Skeletal muscle satellite cell (primary cell): Measurements from ENCODE around the gene MMP28.

ENCODE experiments used
- H3K27me3 ChIP-seq: 2 replicates; pipeline ENCODE4 v1.7.0; 2013; ENCODE audit warnings: low read length; ENCODE audit not compliant: control insufficient read depth, insufficient read depth
- H3K36me3 ChIP-seq: 2 replicates; pipeline ENCODE4 v1.7.0; 2013; ENCODE audit warnings: mild to moderate bottlenecking, control low read depth, low read length; ENCODE audit not compliant: insufficient read depth
- H3K4me1 ChIP-seq: 2 replicates; pipeline ENCODE4 v1.7.0; 2013; ENCODE audit warnings: low read length; ENCODE audit not compliant: control insufficient read depth, insufficient read depth
- H3K4me2 ChIP-seq: 2 replicates; pipeline ENCODE4 v1.7.0; 2013; ENCODE audit warnings: mild to moderate bottlenecking, low read length
- H3K4me3 ChIP-seq: 2 replicates; pipeline ENCODE4 v1.7.0; 2013; ENCODE audit warnings: low read length
- H3K9ac ChIP-seq: 2 replicates; pipeline ENCODE4 v1.7.0; 2013; ENCODE audit warnings: mild to moderate bottlenecking, low read depth, low read length, moderate library complexity
- H3K9me3 ChIP-seq: replicated peaks from 2 replicates; pipeline ENCODE4 v1.7.0; 2013; ENCODE audit warnings: mild to moderate bottlenecking, control low read depth, low read length

Gene MMP28

GRCh38 chr17:35797370-35797769 lies 1.9 kb upstream of the MMP28 start:
- H3K36me3 ChIP-seq: no peaks in the 10 kb centered on the region
- peaks cover 17% of the 10 kb centered on the region for H3K4me1 ChIP-seq
- no peaks in the 10 kb centered on the region for H3K9me3 ChIP-seq
- peaks cover 72% of the 10 kb centered on the region for H3K27me3 ChIP-seq
- no peak overlapping the region for H3K4me3 ChIP-seq
- H3K9ac ChIP-seq: no peak overlapping the region
- no peak overlapping the region for H3K4me2 ChIP-seq

DNA sequence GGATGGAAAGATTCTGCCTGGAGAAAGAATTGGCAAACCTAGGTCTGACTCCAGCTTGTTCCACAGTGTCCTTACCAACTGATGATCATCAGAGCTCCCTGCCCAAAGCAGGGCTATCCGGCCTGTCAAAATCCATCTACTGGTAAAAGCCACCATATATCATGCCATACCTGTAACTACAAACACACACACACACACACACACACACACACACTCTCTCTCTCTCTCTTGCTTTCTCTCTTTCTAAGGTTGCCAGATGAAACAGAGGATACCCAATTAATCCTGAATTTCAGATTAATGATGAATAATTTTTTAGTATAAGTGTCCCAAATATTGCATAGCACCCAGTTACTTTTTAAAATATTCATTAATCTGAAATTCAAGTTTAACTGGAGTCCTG lies 1.5 kb upstream of the MMP28 start:
- Histone ChIP-seq H3K9me3 (no peaks in the 10 kb centered on the region), H3K4me1 (peaks cover 17% of the 10 kb centered on the region), H3K36me3 (no peaks in the 10 kb centered on the region), H3K4me3 (no peak overlapping the region), H3K4me2 (no peak overlapping the region), H3K9ac (no peak overlapping the region), H3K27me3 (peaks cover 76% of the 10 kb centered on the region)

- Histone ChIP-seq H3K9ac (no peak overlapping the region), H3K27me3 (peaks cover 73% of the 10 kb centered on the region), H3K4me3 (peak overlapping the region; percentile 65), H3K9me3 (no peaks in the 10 kb centered on the region), H3K4me1 (peaks cover 17% of the 10 kb centered on the region), H3K4me2 (peak overlapping the region; percentile 89), H3K36me3 (no peaks in the 10 kb centered on the region)
Measured at GRCh38 chr17:35795871-35796265, 427 bp upstream of the MMP28 start.

DNA sequence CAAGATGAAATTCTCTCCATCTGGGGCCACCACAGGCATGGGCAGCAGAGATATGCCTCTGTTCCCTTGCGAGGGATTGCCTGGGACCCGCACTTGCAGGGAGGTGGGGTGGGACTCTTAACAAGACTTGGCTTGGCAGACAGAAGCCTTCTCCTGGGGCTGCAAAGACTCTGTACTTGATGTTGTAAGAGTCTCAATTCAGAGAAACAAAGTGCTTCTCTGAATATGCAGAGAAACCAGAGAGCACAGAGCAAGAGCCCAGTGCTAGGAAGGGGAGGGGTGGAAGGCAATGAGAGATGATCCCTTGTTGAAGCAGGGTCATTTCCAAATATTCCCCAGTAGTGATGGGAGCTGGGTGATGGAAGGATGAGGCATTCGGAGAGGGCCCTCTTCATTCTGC lies 2.2 kb downstream of the MMP28 start:
- no peaks in the 10 kb centered on the region for H3K36me3 ChIP-seq
- no peak overlapping the region for H3K9ac ChIP-seq
- peaks cover 57% of the 10 kb centered on the region for H3K27me3 ChIP-seq
- no peak overlapping the region for H3K4me3 ChIP-seq
- H3K4me2 ChIP-seq: no peak overlapping the region
- H3K4me1 ChIP-seq: peaks cover 20% of the 10 kb centered on the region
- no peaks in the 10 kb centered on the region for H3K9me3 ChIP-seq

- Histone ChIP-seq H3K4me3 (no peak overlapping the region), H3K4me1 (peaks cover 34% of the 10 kb centered on the region), H3K4me2 (no peak overlapping the region), H3K27me3 (peaks cover 43% of the 10 kb centered on the region), H3K9ac (no peak overlapping the region), H3K9me3 (no peaks in the 10 kb centered on the region), H3K36me3 (no peaks in the 10 kb centered on the region)
Measured at GRCh38 chr17:35791681-35792350, 3.6 kb downstream of the MMP28 start.

GRCh38 chr17:35790841-35791240 lies 4.6 kb downstream of the MMP28 start:
- peaks cover 40% of the 10 kb centered on the region for H3K4me1 ChIP-seq
- H3K4me2 ChIP-seq: no peak overlapping the region
- no peak overlapping the region for H3K9ac ChIP-seq
- H3K4me3 ChIP-seq: no peak overlapping the region
- H3K36me3 ChIP-seq: no peaks in the 10 kb centered on the region
- no peaks in the 10 kb centered on the region for H3K9me3 ChIP-seq
- H3K27me3 ChIP-seq: peaks cover 33% of the 10 kb centered on the region

- no peaks in the 10 kb centered on the region for H3K9me3 ChIP-seq
- no peaks in the 10 kb centered on the region for H3K36me3 ChIP-seq
- H3K27me3 ChIP-seq: peaks cover 19% of the 10 kb centered on the region
- peak overlapping the region; percentile 37 for H3K4me3 ChIP-seq
- H3K4me1 ChIP-seq: peaks cover 34% of the 10 kb centered on the region
- H3K9ac ChIP-seq: peak overlapping the region; percentile 38
- peak overlapping the region; percentile 74 for H3K4me2 ChIP-seq
Measured at GRCh38 chr17:35788477-35789368, 6.7 kb downstream of the MMP28 start.

DNA sequence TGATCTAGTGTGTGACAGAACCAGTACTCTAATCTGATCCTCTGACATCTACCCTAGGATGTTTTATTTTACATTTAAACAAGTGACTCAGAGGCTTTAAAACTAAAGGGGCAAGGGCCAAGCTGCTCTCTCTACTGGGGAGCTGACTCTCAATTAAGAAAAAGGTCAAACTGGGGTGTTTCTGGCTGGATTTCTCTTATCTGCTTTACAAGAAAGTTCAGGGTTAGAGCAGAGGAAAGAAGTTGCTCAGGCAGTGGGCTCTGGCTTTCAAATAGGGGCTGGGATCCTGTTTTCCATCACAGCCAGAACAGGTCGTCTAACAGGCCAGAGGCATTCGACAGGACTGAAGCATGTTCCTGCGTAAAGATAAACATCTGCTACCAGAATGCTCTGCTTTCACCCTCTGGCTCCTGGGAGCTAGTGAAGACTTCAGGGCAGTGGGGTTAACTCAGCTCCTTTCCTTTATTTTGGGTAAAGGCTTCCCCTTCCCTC lies 8.5 kb downstream of the MMP28 start:
- Histone ChIP-seq H3K4me1 (peaks cover 39% of the 10 kb centered on the region), H3K9ac (no peak overlapping the region), H3K27me3 (peaks cover 14% of the 10 kb centered on the region)

DNA sequence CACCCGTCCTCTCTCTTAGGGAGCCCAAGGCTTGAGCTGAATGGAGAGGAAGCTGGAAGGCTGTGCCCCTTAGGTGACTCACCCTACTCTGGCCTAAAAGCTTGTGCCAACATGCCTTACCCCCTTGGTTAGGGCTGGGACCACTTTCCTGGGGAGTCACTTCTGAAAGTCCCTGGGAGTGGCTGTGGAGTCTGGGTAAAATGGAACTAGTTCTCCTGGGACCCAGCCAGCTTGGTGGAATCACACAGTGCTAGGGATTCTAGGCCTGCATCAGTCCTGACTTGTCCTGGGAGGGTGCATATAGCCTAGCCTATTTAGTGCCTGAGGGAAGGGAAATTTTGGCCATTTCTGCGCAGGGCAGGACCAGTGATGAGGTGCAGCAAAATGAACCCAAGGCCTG lies 10.5 kb downstream of the MMP28 start:
- H3K4me3 ChIP-seq: no peak overlapping the region
- peaks cover 39% of the 10 kb centered on the region for H3K4me1 ChIP-seq
- no peak overlapping the region for H3K9ac ChIP-seq
- H3K9me3 ChIP-seq: no peaks in the 10 kb centered on the region
- H3K27me3 ChIP-seq: peaks cover 24% of the 10 kb centered on the region
- H3K36me3 ChIP-seq: no peaks in the 10 kb centered on the region
- no peak overlapping the region for H3K4me2 ChIP-seq

More for the DNA sequence above, 8.5 kb downstream of the MMP28 start:
- Histone ChIP-seq H3K4me3 (no peak overlapping the region), H3K36me3 (no peaks in the 10 kb centered on the region), H3K9me3 (no peaks in the 10 kb centered on the region), H3K4me2 (peak overlapping the region; percentile 35)

DNA sequence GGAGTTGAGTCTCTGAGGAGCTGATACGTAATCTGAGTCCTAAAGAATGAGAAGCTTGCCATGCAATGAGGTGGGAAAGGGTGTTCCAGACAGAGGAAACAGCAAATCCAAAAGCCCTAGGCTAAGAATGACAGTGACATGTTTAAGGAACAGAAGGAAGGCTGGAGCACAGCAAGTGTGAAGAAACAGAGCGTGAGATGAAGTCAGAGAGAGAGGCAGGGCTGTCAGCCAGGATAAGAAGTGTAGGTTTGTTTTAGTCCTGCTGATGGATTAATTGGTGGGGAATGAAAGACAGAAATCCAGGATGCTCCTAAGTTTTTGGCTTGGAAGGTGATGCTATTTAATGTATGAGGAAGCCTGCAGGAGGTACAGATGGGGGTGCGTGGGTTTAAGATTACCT lies 14.5 kb downstream of the MMP28 start:
- H3K4me1 ChIP-seq: peaks cover 26% of the 10 kb centered on the region
- H3K36me3 ChIP-seq: no peaks in the 10 kb centered on the region
- H3K4me3 ChIP-seq: no peak overlapping the region
- H3K27me3 ChIP-seq: peaks cover 36% of the 10 kb centered on the region
- no peaks in the 10 kb centered on the region for H3K9me3 ChIP-seq
- no peak overlapping the region for H3K9ac ChIP-seq
- H3K4me2 ChIP-seq: no peak overlapping the region

DNA sequence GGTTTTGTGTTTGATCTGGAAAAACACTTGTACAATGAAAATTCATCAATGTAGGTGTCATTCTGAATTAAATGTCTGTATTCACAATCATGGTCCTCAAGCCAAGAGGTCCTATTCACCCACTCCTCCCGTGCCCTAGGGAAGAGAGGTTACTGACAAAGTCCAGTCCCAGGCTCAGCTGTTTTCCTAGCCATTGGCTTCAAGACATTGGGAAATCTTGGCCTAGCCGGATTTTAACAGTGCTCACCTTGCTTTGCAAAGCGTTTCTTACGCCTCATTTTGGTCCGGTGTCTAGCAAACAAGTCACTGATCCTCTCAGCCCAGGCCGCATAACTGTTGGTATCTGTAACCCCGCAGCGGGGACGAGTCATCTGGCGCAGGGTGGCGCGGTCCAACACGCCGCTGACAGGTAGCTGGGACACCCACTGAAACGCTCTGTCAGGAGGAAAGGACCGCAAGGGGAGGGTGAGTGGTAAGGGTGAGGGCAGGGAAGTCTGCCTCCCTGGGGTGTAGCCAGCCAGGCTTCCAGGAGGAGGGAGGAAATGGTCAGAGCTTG lies 16.7 kb downstream of the MMP28 start:
- Histone ChIP-seq H3K4me2 (peak overlapping the region; percentile 23), H3K9ac (no peak overlapping the region), H3K9me3 (no peaks in the 10 kb centered on the region), H3K4me1 (peaks cover 33% of the 10 kb centered on the region), H3K27me3 (peaks cover 46% of the 10 kb centered on the region), H3K4me3 (no peak overlapping the region), H3K36me3 (no peaks in the 10 kb centered on the region)
